Thoracic aorta (tissue), 2 donors: ENCODE measurements around the gene CTIF. TPM values are rescaled to one million over a fixed set of nuclear protein-coding genes. Genes with fewer than 3 reads are reported as not detected.
A peak's percentile ranks its signal among the peaks of the same experiment; 100 is the strongest.

ENCODE experiments used
- ATAC-seq: fragments of 150-250 bp; one replicate; pipeline ENCODE4 v1.8.0; 2017; ENCODE audit warnings: low read depth; ENCODE audit not compliant: insufficient number of reproducible peaks, low FRiP score
- DNase-seq: peaks from one replicate; pipeline ENCODE4 v3.0.0-alpha.2; 2020; ENCODE audit warnings: low spot score
- H3K27ac ChIP-seq, 2 donors: fragments of 200-600 bp; sonication (generic); 1 replicate in 1 of 2; 2 replicates in 1 of 2; pipeline ENCODE4 v1.5.1; 2016; ENCODE audit warnings: mild to moderate bottlenecking in 2 of 2, moderate library complexity in 2 of 2
- H3K27me3 ChIP-seq: fragments of 200-600 bp; sonication (generic); replicated peaks from 2 replicates; pipeline ENCODE4 v1.6.0; 2016; ENCODE audit warnings: mild to moderate bottlenecking; ENCODE audit not compliant: insufficient read depth
- H3K36me3 ChIP-seq: fragments of 200-600 bp; sonication (generic); one replicate; pipeline ENCODE4 v1.5.1; 2016
- H3K4me1 ChIP-seq, 2 donors: fragments of 200-600 bp; sonication (generic); 1 replicate in 1 of 2; 2 replicates in 1 of 2; pipeline versions ENCODE4 v1.5.1 to v1.6.0; 2016; ENCODE audit warnings: low read depth in 2 of 2, mild to moderate bottlenecking in 1 of 2; ENCODE audit not compliant: control insufficient read depth in 1 of 2
- H3K4me3 ChIP-seq: fragments of 200-600 bp; sonication (generic); 2 replicates; pipeline ENCODE4 v1.5.1; 2016; ENCODE audit warnings: mild to moderate bottlenecking
- H3K9me3 ChIP-seq: fragments of 200-600 bp; sonication (generic); 2 replicates; pipeline ENCODE4 v1.5.1; 2016
- total RNA-seq, 2 donors: library from RNA; depleted of rRNA; stranded (reverse); fragments of >200 nt; gene quantifications; one replicate each; pipeline versions ENCODE4 v1.1.0 to v1.2.3, GENCODE V29; 2016
- TF ChIP-seq, protein P1 (sequence below): fragments of 200-600 bp; sonication (generic); IDR thresholded peaks from one replicate; pipeline ENCODE4 v1.5.1; 2019; ENCODE audit warnings: antibody characterized with exemption

The CTIF gene
- total RNA-seq, 2 donors from 2014 or later, result 63.3 to 125 TPM

DNA sequence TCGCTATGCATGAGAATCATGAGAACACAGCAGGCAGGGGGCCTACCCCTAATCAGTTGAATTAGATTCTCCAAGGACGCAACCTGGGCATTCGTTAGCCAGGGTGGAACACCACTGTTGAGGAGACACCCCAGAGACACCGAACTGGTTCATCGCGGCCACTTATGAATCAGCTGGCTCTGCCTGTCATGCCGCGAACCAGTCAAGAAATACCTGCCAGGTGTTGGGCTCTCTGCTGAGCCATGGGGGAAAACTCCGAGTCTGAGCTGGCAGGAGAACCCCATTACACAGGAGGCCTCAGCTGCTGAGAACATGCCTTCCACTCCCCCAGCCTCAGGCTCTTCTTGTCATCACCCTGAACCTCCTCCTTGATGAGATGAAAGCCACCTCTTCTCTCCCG is 227.7 kb downstream of the CTIF start:
- Histone ChIP-seq H3K9me3 (no peaks in the 10 kb centered on the region), H3K27ac (no peak overlapping the region), H3K27me3 (no peaks in the 10 kb centered on the region), H3K36me3 (peaks cover 12% of the 10 kb centered on the region), H3K4me1 (peaks cover 0 to 6% of the 10 kb centered on the region in 2 donors), H3K4me3 (no peak overlapping the region)
- no peak for DNase-seq
- TF ChIP-seq, protein P1, sequence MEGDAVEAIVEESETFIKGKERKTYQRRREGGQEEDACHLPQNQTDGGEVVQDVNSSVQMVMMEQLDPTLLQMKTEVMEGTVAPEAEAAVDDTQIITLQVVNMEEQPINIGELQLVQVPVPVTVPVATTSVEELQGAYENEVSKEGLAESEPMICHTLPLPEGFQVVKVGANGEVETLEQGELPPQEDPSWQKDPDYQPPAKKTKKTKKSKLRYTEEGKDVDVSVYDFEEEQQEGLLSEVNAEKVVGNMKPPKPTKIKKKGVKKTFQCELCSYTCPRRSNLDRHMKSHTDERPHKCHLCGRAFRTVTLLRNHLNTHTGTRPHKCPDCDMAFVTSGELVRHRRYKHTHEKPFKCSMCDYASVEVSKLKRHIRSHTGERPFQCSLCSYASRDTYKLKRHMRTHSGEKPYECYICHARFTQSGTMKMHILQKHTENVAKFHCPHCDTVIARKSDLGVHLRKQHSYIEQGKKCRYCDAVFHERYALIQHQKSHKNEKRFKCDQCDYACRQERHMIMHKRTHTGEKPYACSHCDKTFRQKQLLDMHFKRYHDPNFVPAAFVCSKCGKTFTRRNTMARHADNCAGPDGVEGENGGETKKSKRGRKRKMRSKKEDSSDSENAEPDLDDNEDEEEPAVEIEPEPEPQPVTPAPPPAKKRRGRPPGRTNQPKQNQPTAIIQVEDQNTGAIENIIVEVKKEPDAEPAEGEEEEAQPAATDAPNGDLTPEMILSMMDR, result no peak
- ATAC-seq, result no peak

DNA sequence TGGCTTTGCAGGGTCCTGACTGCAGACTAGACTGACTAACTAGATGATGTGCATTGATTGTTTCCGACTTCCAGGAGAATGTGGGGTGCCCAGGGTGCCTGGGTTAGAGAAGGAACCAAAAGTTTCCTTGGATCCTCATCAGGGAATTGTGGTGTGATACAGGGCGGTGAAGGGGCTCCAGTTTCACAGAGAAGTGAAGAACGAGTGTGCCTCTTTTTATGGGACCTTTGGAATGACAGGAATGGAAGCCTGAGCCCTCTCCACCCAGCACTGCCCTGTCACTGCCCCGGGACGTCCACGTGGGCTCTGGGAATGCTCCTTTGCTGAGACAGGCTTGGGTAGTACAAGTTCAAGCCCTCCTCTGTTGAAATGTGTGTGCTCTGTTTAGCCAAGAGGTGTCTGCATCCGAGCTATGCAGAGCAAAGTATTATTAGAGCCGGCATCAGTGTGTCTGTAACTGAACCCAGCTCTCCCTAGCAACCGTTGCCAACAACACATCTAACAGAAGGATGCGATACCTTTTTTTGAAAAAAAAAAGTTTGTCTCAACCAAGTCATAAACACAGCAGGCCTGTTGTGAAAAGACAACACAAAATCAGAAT is 228.4 kb downstream of the CTIF start:
- Histone ChIP-seq H3K27ac (no peak overlapping the region), H3K4me1 (peaks cover 0 to 10% of the 10 kb centered on the region in 2 donors), H3K9me3 (no peaks in the 10 kb centered on the region), H3K27me3 (no peaks in the 10 kb centered on the region), H3K36me3 (peaks cover 5% of the 10 kb centered on the region), H3K4me3 (no peak overlapping the region)
- TF ChIP-seq, protein P1, result no peak
- no peak for DNase-seq
- peak; percentile 25 for ATAC-seq

DNA sequence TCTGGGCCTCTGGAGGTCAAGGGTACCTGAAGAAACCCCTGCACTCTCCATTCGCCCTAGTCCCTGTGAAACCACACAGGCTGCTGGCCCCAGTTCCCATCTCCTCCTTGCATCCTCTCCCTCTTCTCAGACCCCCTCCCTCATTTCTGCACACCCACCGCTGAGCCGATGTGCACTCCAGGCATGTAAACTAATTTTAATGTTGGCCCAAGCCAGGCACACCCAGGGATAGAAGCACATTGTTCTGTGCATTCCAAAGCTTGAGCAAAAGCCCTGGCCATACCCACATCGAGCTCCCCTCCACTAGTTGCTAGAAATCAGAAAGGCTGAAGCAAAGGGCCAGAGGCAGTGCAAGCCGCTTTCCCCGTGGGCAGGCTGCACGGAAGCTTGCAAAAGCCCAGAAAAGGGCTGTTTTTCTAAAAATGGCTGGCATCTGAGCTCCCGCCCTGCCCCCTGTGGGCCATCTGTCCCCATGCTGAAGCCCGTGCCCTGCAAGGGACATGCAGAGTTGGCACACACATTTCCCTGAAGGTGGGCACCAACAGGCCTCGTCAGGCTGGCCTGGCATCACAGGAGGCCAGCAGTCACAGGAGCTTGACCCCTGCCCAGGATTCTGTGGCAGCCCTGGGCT is 230.3 kb downstream of the CTIF start:
- no peak overlapping the region for H3K4me3 ChIP-seq
- H3K36me3 ChIP-seq, result peaks cover 3% of the 10 kb centered on the region
- ATAC-seq (no peak), DNase-seq (no peak)
- H3K4me1 ChIP-seq, result peaks cover 0 to 10% of the 10 kb centered on the region in 2 donors
- no peak overlapping the region for H3K27ac ChIP-seq
- no peaks in the 10 kb centered on the region for H3K9me3 ChIP-seq
- TF ChIP-seq, protein P1, result no peak
- no peaks in the 10 kb centered on the region for H3K27me3 ChIP-seq

DNA sequence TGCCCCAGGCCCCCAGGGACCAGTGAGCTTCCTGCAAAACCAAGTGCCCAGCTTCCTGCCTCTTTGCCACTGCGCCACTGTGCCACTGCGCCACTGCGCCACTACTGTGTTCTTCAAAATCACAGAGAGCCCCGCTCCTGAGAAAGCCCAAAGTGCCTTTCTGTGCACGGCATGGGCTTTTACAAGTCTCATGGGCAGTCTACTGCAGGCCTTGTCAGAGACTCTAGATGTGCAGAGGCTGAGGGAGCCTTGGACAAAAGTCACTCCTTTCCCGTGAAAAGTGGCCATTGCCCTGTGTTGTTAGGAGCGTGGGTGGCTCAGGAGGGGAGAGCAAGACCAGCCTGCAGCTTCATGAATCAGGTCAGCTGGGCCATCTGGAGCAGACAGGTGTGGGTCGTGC is 231.4 kb downstream of the CTIF start:
- peaks cover 0 to 10% of the 10 kb centered on the region in 2 donors for H3K4me1 ChIP-seq
- ATAC-seq (no peak), DNase-seq (no peak)
- H3K4me3 ChIP-seq, result no peak overlapping the region
- no peaks in the 10 kb centered on the region for H3K27me3 ChIP-seq
- TF ChIP-seq, protein P1, result no peak
- no peaks in the 10 kb centered on the region for H3K9me3 ChIP-seq
- H3K36me3 ChIP-seq, result peaks cover under 1% of the 10 kb centered on the region
- H3K27ac ChIP-seq, result no peak overlapping the region

DNA sequence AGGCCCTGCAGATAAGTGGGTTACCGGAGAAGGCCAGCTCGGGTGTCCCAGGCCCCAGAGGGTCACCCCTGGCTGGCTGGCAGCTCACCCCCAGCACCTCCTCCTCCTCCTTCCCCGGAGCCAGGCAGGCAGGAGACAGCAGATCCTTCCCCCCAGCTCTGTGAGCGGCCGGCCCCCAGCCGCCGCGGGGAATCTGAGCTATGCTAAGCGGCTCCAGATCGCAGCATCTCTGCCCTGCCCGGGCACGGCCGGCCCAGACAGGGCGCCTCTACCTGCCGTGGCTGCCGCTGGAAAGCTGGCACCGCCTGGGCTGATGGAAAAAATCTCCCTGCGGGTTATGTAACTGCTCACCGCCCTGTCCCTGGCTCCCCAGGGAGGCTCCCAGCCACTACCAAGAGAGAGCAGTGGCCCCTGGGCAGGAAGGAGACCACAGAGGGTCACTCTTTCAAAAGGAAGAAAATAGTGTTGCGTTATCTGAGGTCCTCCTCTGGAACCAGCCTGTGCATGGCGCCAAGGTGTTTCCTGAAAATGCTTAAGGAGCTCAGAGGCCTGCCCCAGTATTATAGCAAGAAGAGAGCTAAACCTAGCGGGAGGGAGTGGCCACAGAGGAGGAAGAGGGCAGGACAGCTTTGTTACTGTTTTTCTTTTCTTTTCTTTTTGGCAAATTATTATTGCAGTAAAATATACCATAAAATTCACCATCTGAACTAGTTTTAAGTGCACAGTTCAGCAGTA is 233.0 kb downstream of the CTIF start:
- Histone ChIP-seq H3K27ac (peak overlapping the region in 1 of 2 donors; percentile 63), H3K4me1 (peaks cover 0 to 20% of the 10 kb centered on the region in 2 donors), H3K27me3 (no peaks in the 10 kb centered on the region), H3K36me3 (no peaks in the 10 kb centered on the region), H3K4me3 (no peak overlapping the region), H3K9me3 (no peaks in the 10 kb centered on the region)
- ATAC-seq (no peak), DNase-seq (no peak)
- TF ChIP-seq, protein P1, result no peak
